ENCODE measurements around the gene PSMC1.
"Not testable (repeated sequence)": the region's sequence is repeated elsewhere in the genome, so short reads cannot be mapped to it uniquely, and the experiment has no call there.

The PSMC1 gene

DNA sequence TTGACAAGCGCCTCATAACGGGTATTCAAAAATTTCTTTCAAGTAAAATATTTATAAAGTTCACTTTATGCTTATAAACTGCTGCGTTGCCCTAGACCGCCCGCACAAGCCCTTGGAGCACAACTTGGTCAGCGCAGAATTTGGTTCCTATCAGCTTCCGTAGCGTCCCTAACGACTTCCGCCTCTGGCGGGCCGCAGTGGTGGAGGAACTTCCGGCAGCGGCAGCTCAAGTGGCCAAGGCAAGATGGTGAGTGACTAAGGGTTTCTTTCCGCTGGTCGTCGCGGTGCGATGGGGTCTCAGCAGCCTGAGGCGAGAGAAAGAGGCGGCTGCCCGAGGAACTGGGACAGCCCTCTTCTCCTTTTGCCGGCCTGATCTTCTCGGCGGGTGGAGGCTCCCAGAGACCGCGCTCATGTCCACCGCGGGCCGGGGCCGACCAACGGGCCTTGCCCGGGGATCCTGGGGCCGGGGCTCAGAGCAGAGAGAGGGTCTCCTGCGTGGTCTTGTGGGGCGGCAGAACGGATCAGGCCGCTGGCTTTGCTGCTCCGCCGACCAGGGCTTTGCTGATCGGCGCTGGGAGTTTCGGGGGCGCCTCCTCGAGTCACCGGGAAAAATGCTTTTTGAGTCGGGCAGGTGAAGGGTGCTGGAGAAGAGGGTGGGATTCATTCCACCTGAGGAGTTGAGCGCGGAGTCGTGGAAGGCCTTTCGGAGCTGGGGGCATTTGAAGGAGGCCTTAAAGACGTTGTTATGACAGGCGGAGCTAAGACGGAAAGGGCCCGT is at the start of gene PSMC1:
TSS of gene PSMC1 (plus strand) at position 200 of the 778 bp plus-strand sequence. CDS start at position 245, 45 bp downstream.
- DNase-seq, result peak; percentile 96

DNA sequence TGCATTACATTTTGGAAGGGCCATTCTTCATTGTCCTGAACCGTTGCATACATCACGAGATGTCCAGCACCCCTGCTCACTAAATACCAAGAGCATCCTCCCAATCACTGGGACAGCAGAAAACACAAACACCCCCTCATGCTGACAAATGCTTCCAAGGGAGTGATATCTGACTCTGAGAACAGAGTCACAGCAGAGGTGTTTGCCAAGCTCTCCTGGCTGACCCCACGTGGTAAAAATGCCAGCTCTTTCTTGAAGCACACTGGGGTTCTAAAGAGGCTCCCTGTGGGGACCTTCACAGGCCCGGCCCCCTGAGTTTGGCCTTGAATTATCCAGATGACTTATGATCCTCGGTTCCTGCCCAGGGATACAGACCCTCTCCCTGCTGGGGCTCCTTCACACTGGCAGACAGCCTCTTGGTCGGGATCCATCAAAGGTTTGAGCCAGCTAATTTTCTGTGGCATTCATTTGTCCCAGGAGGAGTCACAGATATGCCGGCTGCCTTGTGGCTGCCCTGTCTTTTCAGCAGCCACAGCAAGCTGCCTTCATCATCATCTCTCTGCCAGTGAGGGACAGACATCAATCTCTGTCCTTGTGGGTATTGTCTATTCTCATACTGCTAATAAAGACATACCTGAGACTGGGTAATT is 43.1 kb upstream of the PSMC1 start:
- no peak for DNase-seq

DNA sequence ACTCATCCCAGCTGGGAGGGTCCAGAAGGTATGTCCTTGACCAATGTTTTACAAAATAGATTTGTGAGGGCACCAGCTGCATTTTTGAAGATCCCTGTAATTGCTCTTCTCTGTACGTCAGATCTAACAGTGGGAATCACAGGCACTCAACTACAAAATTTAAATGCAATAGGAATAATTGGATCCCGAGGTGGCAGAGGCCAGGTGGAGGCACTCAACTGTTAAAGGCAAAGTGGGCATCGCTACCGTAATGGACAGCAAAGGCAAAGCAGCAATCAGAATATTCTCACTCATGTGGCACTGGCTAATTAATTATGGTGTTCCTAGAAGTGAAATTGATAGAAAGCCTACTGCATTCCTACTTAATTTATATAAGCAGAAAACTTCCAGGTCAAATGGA is 27.9 kb upstream of the PSMC1 start:
- no peak for DNase-seq

DNA sequence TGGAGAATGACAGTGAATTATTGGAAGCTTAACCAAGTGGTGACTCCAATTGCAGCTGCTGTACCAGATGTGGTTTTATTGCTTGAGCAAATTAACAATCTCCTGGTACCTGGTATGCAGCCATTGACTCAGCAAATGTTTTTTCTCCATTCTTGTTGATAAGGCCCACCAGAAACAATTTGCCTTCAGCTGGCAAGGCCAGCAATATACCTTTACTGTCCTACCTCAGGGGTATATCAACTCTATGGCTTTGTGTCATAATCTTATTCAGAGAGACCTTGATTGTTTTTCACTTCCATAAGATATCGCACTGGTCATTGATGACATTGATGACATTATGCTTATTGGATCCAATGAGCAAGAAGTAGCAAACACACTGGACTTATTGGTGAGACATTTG is 26.4 kb upstream of the PSMC1 start:
- DNase-seq, result not testable (repeated sequence)

DNA sequence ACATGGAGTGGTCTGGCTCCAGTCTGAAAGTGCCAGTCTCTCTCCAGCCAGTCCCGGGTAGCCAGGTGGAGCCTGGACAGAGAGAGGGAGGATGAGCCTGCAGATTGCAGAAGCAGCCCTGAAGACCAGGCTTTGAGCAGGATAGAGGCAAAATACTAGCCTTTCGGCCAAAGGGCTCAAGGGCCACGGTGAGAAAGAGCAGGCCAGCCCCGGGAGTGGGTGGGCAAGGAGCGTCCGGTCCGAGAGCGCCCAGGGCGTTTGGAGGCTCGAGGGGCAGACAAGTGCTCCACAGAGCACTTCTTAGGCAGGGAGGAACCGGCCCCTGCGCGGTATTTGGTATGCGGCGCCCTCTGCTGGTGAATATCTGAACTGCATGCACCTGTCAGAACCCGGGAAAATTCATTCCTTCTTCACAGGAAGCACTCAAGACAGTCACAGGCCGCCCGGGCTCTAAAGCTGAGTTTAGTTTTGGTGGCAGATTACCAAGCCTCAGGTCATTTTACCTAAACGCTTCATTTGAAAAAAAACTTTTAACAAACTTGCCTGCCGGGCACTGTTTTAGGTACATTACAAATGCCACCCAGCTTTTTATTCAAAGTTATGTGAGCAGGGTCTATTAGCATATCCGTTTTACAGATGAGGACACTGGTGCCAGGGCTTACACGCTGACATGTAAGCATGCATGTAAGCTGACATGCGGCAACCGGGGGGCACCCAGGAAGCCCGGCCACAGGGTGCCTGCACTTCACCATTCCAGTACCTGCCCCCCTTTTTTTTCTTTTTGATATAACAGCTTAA is 21.0 kb upstream of the PSMC1 start:
- DNase-seq, result peak; percentile 78

DNA sequence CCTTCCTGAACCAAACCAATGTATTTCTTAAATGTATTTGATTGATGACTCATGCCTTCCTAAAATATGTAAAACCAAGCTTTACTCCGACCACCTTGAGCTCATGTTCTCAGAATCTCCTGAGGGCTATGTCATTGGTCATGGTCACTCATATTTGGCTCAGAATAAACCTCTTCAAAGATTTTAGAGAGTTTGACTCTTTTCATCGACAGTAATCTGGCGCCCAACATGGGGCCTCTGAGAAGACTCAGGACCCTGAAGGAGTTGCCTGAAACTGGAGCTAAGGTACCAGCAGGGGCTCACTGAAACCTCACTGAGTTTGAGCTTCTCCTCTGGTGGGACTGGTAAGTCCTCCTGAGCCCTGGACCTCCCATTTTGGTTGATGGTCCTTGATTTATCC is 17.2 kb upstream of the PSMC1 start:
- no peak for DNase-seq

DNA sequence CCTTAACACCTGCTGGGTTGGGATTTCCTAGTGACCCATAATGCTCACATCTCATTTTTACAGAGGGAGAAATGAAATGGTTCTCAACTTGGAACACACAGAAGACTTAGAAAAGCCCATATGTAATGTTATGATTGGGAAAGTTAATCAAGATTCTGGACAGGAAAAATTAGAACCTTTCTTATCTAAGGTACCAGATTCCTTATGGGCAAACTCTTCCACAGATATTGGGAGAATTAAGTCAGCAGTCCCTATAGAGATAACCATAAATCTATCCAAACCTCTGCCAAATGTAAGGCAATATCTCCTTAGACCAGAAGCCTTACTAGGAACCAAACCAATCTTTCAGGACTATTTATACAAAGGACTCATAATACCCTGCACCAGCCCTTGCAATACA is 13.9 kb upstream of the PSMC1 start:
- DNase-seq, result no peak

DNA sequence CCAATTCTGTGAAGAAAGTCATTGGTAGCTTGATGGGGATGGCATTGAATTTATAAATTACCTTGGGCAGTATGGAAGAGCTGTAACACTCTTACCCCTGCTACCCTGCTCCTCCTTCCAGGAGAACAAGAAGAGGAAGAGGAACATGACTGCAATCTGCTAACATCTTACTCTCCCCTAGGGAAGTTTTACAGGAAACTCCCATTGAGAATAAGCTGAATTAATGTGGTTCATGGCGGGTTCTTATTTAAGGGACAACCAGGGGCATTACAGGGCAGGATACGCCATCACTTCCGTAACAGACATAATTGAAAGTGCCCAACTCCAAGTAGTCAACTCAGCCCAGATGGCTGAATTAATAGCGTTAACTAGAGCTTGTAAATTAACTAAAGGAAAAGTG is 9.4 kb upstream of the PSMC1 start:
- no peak for DNase-seq

DNA sequence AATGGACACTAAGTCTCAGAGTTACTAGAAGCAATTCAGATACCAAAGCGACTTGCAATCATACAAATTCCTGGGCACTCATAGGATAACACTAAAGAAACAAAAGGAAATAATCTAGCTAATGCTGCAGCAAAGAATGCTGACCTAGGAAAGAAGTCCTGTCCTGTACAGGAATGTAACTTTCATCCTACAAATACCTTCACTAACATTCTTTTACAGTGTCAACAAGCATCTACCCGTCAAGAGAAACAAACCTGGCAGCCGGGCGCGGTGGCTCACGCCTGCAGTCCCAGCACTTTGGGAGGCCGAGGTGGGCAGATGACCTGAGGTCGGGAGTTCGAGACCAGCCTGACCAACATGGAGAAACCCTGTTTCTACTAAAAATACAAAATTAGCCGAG is 8.9 kb upstream of the PSMC1 start:
- not testable (repeated sequence) for DNase-seq

DNA sequence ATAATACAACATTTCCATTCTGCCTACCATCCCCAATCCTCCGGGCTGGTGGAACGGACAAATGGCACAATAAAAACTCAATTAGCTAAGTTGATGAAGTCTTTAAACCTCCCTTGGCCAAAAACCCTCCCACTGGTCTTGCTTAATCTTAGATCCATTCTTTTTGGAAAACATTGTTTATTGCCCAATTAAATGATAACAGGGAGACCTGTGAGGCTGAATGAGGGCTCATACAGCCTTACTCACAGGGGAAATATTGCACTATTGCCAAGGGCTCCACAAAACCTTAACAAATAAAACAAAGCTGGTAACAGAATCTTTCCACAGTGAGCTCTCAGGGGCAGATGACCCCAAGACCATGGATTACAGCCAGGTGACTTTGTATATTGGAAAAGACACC is 7.8 kb upstream of the PSMC1 start:
- DNase-seq, result no peak

DNA sequence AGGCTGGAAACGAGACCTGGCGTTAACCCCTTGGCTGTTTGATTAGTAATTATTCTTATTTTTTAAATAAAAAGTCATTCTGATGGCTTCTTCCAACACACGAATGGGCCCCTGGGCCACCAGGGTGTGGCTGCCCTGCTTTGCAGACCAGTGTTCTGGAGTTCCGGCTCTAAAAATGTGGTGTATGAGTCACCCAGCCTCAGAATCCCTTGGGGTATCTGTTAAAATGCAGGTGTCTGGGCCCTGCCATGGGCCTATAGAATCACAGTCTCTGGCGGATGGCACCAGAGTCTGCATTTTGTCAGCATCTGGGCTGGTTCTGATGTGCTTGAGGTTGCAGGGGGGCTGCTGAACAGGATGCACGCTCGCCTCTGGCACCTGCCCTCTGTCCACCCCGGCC is 2.5 kb upstream of the PSMC1 start:
- DNase-seq, result no peak

DNA sequence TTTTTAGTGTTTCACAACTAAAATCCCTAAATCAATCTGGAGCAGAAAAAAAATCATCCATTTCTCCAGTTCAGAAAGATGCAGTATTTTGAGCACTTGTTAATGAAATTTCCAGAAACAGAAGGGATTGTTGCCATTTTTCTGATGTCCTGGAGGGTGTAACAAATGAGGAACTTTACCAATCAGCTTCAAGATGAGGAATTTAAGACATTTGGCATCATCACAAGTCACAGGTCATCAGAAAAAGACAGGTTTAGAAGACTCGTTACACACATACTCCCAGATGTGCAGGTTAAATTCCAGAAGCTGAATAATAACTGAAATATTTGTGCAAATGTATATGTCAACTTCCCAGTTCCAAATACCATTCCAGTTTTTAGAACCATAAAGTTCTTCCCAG is 482 bp upstream of the PSMC1 start:
- no peak for DNase-seq

DNA sequence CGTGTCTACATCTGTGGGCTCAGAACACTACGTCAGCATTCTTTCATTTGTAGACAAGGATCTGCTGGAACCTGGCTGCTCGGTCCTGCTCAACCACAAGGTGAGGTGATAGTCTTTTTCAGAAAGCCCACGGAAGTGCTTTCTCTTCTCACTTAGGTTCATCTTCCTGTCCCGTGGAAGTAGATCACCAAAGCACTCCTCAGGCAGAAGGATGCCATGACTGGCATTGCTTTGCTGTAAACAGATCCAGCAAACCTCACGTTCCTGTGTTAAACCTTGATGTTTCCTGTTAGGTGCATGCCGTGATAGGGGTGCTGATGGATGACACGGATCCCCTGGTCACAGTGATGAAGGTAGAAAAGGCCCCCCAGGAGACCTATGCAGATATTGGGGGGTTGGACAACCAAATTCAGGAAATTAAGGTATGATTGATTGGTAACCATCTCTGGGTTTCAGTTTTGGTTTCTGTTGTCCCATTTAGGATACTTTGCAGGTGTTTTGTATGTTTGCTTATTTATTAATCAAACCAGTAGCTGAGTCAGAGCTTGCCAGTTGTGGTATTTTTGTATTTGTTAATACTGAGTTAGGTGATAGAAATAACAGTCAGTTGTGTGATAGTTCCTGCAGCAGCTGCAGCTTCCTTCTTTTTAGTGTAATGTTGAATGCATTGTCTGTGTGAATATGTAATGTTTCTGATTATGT is 7.5 kb downstream of the PSMC1 start:
- no peak for DNase-seq

DNA sequence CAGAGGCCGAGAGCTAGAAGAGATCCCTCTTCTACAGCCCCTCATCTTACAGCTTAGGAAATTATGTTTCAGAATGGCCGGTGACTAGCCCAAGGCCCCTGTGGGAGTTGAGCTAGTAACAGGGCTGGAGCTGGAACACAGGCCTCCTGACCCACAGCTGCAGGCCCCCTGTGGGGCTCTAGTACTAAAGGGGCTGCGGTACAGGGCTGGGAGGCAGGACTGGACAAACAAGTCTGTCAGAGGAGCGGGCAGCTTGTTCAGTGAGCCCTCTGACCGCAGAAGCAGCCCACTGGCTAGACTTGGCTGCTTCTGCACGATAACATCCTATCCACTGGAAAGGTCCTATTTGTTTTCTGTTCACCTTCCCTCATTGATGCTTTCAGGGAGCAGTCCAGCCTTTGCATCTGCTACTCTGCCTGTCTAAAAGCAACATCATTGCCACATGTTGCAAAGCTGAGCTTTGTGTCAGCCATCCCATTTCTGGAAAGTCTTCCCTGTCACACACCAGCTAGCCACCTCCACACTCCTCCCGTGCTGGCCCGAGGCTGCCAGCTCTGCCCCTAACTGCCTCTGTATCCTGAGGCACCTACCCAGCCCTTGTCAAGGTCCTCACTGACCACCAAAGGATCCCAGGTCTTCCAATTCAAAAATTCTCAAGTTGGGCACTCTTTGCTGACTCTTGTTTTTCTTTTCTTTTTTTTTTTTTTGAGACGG is 10.2 kb downstream of the PSMC1 start:
- no peak for DNase-seq

DNA sequence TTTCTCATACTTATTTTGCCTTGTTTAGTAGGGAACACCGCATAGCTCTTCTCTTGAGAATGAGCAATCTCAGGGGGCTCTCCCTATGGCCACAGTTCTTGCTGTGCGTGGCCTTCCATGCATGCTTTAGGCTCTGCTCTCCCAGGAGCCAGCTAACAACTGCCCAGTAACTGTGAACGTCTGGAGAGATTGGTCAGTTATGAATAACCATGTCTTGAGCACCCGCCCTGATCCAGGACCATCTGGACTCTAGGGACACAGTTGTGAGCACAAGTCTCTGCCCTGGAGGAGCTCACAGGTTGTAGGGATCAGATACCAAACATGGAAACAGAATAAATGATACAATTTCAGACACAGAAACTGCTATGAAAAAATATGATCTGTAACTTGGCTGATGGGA is 12.1 kb downstream of the PSMC1 start:
- no peak for DNase-seq

DNA sequence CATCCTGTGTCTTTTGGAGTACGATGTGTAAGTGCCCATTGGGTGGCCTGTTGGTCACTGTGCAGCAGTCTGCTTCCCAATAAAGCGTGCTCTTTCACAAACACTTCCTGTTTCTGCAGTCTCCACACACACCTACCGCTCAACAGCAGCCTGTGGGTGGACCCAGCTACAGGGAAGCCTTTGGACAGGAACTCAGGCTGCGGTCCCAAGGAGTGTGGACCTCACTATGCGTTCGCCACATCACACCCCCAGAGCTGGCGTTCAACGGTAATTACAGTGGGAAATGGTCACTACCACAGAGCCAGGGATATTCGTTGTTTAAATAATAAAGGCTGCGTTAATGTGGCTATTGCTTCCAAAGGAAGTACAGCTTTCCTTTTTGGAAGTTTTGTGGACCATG is 16.2 kb downstream of the PSMC1 start:
- no peak for DNase-seq

DNA sequence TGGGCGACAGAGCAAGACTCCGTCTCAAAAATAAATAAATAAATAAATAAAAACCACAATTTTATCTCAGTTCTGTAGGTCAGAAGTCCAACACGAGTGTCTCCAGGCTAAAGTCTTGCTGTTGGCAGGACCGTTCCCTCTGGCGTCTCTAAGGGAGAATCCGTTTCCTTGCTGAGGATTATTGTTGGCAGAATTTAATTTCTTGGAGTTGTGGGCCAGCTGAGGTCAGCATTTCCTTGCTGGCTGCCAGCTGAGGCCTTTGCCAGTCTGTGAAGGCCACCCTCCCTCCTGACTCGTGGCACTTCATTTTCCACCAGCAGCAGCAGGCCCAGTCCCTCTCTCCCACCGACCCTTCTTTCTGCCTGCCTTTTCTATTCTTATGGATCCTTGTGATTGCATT is 17.2 kb downstream of the PSMC1 start:
- DNase-seq, result no peak

DNA sequence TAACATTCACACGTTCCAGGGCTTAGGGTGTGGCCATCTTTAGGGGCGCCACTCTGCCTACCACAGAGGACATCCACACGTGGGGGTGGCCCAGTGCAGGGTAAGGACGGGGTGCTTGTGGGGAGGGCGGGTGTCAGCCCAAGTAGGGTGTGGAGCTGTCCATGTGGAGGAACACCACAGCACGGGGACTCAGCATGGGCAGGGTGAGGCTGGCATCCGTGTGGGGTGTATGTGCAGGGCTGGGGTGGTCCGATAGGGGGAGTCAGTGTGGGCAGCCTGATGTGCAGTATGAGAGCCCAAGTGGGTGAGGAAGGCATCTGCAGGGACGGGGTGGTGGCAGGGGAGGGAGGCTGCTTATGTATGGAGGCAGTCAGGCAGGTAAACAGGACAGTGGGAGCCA is 17.7 kb downstream of the PSMC1 start:
- DNase-seq, result no peak

DNA sequence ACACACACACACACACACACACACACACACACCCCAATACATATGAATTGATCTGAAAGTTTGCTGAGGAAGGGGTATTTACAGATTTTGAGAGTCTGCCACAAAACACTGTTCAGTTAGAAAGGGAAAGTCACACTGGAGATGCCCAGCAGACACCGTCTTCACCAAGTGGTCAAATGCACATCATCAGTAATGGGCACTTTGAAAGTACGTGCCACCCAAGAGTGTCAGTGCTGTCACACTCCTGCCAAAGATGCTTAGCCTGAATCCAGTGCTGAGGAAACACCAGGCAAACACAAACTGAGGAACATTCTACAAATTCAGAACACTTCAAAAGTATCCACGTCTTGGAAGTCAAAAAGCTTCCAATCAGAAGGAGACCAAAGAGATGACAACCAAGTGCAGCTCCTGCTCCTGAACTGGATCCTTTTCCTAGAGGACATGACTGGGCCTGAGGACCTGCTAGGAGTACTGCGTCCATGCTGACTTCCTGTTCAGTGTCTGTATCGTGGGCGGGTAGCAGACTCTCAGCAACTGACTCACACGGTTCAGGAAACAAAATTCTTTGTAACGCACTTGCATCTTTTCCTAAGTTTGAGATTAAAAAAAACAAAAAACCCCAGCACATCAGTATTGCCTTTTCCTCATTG is 18.6 kb downstream of the PSMC1 start:
- DNase-seq, result no peak

DNA sequence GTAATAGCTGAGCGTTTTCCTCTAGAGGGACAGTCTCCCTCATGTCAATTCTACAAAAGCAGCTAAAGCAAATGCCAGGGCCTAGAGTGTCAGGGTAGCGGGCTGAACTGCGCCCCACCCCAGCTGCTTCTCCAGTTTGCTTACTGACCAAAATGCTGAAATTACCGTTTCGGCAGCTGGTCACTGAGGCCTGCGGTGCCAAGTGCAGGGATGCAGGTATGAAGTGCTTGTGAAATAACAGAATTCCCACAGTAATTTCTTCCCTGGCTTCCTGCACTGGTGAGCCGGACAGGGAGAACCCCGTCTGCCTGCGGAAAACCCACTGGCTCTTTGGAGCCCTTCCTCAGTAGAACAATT is 19.1 kb downstream of the PSMC1 start:
- no peak for DNase-seq

DNA sequence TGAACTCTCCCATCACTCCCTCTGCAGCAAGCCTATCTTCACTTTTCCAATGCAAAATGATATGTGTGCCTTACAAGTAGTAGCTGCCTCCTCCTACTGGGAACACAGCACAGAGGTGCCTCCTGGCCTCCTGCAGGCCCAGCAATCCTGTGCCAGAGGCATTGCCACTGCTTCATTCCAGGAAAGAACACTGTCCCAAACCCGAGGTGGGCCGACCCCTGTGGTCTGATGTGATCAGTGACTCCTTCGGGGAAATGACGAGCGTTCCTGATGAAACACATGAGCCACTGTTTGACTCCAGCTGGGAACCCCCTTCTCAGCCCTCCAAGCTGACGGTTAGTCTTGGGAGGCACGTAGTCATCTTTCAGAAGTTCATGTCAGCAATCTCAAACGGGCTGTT is 19.5 kb downstream of the PSMC1 start:
- no peak for DNase-seq
